GM21390 (cell line): Measurements from ENCODE around the gene IRF2BPL.

Experiments
- ATAC-seq: cut with Tn5 transposase; IDR thresholded peaks from one replicate; pipeline ENCODE4 v1.9.1; 2021; ENCODE audit not compliant: unreplicated experiment

Gene IRF2BPL

DNA sequence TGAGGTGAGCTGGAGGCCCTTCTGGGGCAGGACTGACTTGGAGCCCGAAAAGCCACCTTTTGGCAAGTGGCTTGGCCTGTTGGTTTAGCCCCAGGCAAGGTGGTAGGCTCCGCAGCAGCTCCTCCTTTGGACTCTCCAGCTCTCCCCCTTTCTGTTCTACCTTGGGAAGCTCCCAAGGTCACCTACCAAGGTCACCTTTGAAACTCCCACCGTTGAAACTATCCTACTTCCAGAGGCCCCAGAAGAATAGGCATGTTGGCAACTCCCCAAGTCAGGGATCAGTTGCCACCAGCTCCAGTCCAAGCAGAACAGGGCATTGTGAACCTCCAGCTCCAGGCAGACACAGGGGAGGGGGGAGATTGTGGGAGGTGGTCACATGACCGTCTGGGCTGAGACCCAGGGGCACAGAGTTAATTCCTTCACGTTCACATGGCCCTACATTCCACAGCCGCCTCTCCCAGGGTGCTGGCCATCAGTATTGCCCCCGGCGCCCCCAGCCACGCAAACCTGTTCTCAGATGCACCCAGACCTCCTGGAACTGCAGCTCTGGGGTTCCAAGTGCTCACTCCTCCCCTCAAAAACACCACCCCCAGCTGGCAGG lies 14.4 kb downstream of the IRF2BPL start:
- no peak for ATAC-seq

DNA sequence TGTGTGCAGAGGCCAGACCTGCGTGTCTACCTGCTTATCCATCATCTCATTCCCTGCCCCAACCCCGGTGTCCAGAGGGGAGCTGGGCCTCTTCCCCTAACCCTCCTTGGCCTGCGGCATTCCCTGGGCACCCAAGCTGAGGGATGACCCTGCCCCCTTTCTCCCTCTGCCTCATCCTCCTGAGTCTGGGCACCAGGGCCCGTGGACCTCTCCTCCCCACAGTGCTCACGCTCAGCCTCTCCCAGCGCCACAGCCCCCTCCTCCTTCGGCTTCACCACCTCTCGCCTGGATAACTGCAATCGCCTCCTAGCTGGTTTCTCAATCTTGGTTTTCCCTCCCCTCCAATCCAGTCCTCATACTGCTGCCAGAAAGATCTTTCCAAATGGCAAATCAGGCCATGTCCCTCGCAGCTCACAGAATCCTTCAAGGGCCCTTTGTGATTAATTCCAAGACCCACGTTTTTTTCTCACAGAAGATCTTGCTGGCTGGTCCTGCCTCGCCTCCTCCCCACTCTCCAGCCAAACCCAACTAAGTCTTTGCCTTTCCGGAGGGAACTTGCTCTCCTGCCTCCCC lies 16.2 kb downstream of the IRF2BPL start:
- no peak for ATAC-seq

DNA sequence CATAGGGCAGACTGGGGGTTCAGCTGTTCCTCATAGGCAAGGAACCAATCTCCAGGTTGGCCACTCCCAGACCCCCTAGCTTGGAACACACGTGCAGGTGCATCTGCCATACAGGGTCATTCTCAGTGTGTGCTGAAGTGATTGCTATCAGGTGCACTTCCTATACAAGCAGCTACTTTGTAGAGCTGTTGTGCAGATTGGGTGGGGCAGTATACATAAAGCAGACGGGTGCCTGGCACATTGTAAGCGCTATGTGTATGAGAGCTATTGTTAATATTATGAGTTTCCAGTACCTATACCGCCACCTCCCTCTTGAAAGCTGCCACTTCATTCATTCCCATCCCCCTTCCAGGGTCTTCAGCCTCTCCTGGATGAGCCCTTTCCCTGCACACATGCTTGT lies 17.3 kb downstream of the IRF2BPL start:
- no peak for ATAC-seq

DNA sequence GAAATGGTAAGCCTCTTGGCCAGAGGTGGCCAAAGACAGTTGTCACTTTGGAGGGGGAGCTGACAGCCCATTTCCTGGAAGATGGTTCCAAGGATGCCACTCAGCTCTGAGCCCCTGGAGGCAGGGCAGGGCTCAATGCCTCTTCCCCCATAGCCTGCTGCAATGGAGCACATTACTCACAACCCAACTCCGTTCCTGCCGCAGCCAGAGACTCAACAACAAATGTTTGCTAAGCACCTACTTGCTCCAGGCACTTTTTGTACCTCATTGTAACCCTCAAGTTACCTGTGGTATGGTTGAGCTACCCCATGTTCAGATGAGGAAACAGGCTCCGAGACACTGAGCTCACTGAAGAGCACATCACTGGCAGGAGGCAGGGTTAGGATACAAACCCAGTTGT lies 19.5 kb downstream of the IRF2BPL start:
- no peak for ATAC-seq

DNA sequence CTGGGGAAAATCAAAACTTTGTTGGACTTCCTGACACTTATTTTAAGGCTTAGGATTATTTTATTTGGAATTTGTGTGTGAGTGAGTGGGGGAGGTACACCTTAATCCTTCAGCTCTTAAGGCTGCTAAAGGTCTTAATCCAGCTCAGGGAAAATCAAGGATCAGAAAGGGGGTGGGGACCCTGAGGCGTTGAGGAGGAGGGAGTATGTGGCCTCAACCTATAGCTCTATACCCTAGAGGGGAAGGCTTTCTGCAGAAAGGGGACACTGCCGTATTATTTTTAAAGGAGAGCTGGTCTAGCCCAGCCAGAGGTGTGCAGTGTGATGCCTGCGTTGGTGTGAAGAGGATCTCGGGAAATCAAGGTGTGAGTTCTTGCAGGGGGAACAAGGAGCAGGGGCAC lies 20.0 kb downstream of the IRF2BPL start:
- no peak for ATAC-seq

DNA sequence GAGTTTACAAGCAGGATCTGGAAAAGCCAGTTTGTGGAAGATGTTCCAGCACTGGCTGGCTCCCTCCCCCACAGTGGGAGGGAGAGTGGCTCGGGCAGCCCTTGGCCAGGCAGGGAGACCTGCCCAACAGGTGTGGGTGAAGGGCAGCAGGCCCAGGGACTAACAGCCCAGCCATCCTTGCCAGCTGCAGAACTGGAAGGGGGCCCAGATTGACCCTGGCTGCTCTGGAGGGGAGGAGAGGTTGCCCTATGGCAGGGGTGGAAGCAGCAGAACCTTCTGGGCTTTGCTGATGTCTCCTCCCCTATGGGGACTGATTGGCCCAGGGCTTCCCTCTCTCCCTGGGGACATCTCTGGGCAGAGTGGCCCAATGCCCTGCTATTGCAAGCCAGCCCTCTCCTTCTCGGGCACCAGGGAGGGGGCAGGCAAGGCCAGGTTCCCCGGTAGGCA lies 20.5 kb downstream of the IRF2BPL start:
- ATAC-seq, result no peak

DNA sequence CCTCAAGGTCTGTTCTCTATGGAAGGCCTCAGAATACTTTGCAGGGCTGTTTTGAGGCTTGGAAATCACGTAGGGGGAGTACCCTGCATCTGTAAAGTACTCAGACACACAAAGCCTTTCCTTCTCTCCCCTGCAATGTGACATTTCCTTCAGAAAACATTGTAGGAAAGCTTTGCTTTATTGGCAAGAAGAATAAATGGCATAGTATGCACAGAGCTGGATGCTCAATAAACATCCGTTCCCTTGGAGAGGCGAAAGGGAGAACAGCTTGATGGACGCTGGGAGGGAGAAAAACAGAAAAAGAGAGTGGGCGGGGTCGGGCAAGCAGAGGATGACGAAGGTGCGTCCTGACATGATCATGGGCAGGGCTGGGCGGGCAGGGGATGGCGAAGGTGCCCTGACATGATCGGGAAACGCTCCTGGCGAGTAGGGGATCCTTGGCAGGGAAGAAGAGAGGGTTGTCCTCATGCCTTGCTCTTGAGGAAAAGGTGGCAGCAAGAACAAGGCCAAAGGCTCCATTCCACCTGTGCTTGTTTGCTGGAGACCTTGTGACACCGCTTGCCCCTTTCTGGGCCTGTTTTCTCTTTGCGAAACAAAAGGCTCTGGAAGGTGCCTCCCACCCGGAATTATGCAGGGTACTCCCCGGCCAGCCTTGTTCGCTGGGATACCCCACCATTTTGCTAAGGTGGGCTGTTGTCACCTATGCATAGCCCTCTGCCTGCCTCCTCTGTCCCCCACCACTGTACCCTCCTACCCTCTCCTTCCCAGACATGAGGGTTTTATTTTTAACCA lies 21.1 kb downstream of the IRF2BPL start:
- ATAC-seq, result no peak

DNA sequence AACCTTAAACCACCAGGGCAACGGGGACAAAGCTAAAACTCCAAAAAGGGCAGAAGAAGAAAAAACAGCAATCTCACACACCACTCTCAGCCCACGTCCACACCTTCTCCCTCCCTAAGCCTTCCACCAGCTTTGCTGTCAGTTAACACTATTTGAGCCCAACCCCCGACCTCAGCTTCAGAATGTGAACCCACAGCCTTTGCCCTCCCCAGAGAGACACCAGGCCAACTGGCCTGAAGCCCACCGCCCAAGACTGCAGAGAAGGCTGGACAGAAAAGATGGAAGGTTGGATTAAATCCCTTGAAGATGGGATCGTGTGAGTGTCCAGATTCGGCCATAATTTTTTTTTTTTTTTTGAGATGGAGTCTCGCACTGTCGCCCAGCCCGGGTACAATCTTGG lies 22.4 kb downstream of the IRF2BPL start:
- ATAC-seq, result no peak

DNA sequence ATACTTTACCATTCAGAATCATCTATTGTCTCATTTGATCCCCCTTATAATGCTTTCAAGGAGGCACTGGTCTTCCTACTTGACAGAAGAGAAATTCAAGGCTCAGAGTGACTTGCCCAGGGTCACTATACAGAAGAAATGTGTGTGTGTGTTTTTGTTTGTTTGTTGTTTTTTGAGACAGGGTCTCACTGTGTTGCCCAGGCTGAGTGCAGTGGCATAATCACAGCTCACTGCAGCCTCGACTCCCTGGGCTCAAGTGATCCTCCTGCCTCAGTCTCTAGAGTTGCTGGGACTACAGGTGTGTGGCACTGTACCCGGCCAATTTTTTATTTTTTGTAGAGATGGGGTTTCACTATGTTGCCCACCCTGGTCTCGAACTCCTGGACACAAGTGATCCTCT lies 22.9 kb downstream of the IRF2BPL start:
- ATAC-seq, result no peak

DNA sequence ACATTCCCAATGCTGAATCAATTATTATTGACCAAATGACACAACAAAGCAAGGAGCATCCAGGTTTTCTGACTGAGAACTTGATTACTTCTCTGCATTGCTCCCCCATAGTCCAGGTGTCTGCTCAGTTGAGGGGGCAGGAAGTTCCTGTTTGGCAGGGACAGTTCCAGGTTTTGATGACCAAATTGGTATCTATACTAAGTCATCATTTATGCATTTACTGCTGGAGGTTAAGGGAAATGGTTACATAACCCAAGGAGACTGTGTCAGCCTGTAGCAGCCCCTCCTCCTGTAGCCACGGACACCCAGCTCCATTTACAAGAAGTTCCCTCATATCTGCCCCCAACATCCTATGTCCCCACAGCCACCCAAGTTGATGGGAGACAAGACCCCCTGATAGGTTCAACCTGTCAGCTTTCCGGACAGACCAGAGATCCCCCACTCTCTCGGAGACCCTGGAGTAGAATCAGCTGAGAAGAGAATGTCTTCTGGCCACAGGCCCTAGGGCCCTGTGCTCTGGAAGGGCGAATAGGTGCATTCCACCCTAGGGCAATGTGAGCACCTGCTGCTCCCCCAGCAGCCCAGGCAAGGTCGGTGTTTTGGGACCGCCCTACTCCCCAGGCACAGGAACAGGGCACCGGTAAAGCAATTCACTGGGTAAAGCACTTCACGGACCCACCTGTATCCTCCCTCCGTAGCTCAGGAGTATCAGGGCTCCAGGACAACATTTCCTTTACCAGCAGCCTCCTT lies 23.6 kb downstream of the IRF2BPL start:
- no peak for ATAC-seq

DNA sequence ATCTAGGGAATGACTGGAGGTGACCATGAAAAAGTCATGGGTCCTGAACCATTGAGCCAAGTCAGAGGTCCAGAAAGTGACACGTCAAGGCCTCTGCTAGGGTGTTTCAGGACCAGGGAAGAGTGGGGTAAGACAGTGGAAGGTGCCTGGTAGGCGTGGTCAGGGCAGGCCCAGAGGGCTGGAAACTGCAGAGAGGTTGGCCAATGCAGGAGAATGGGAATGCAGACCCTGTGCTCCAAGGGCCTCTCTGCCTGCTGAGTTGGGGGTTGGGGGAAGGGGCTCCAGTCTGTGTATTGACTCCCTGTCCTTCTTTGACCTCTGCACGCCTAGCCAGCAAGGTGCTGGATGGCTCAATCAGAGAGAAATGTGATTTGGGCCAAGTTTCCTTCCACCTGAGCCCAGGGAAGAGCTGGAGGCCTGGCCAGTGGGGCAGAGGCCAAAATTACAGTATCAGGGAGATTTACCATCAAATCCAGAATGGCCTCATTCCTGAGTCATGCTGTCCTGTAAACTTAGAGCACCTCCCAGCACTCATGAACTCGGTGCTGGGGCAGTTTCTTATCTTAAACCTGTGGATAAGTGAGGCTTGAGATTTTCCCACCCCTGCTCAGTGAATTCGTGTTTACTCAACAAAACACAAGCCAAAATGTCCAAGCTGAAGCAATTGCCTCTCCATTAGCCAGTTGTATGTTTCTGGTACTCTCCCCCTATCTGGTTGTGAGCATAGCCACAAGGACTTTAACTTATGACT lies 24.4 kb downstream of the IRF2BPL start:
- ATAC-seq, result no peak

DNA sequence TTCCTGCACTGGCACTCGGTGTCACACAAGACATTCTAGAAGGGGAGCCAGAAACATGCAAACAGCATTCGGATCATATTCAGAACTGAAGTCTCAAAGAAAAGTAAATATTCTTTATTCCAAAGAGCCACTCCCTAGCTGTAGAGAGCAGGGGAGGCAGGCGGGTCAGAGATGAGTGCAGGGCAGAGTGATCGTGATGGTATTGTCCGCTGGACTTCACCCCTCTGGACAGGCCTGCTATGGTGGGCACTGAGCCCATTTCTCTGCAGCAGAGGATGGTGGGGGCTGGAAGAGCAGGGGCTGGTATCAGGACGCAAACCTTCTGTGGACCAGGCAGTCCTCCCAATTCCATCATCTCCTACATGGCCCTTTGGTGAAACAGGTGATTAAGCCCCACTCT lies 25.6 kb downstream of the IRF2BPL start:
- no peak for ATAC-seq

DNA sequence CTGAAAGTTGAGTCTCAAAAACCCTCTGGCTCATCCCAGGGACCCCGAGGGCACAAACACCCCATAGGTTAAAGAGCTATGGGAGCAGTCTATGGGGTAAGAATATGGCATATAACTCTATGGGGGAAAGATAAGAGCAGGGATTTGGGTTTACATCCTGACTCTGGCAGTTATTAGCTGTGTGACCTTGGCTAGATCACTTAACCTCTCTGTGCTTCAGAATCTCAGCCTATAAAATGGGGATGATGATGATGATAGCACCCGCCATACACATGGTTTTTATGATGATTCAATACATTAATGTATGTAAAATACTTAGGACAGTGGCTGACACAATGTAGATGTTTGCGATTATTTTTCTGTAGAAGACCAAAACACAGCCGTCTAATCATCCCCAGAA lies 26.2 kb downstream of the IRF2BPL start:
- no peak for ATAC-seq

DNA sequence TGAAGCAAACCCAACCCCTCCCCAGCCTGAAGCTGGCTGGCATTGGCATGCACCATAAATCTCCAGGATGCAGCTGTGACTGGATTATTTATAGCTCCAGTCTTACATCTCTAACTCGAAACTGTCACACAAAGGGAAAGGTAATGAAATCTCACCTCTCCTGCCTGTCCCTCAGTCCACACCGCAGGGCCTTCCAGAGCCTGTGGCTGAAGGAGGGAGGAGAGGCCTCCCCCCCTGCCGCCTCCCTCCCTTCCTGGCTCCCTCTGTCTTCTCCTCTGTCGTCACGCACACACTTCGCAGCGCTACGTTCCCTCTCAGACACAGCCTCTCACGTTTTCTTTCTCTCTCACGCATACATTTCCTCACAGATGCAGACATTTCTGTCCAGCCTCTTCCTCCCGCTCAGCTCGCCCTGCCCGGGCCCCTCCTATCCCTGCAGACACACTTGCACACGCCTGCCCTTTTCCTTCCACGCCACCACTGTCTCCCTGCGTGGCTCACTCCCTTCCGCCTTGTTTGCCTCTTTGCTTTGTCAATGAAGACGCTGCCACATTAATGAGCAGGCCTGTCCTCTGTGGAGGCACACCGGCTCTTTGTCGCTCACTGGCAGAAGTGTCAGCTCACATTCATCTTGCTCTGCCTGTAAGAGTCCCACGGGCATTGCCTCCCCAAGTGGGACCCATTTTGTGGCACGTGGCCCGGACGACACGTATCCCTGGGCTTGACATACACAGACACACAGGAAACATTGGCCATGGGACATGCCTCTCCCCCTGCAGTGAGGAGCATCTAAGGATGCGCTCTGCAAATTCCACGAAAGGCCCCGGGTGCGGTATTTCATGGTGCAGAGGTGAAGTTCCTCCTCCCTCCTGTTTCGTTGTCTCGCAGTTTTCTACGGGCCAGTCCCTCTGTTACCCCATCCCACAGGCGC lies 27.9 kb downstream of the IRF2BPL start:
- ATAC-seq, result peak; percentile 60

DNA sequence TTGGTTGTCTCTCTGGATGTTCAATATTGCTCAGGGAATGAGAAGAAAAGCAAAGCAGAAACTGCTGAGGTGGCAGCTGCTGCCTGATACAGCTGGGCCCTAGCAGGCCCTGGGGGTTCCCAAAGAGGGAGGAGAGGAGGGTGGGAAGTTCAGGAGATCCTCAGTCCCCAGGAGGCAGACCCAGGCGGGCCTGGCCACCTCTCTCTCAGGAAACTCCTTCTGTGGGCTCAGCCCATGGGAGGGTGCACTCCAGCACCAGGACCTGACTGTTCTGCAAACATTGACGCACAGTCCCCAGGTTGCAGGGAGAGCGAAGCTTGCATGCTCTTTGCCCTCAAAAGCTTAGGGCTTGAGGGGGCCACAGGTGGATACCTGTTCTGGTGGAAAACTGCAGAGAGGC lies 29.6 kb downstream of the IRF2BPL start:
- no peak for ATAC-seq

DNA sequence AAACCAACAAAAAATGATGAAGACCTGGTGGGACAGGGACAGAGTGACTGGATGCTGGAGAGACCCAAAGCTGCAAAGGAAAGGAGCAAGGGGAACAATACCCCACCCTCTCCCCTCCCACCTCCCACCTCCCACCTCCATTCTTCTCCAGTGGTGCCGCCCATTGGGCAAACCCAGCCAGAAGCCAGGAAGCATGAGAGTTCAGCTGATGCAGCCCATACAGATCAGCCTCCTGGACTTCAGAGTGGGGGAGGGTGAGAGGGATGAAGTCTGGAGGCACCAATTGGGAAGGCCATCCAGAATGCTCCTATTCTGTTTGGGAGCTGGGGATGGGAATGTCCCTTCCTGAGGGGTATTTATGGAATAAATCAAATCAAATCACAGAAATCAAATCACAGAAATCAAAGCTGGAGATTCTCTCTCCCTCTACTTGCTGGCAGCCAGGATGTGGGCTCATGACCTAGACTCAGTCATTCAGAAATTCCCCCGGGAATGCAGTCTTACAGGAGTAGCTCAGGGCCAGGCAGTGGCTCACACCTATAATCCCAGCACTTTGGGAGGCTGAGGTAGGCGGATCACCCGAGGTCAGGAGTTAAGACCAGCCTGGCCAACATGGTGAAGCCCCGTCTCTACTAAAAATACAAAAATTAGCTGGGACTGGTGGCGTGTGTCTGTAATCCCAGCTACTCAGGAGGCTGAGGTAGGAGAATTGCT lies 31.1 kb downstream of the IRF2BPL start:
- ATAC-seq, result no peak

DNA sequence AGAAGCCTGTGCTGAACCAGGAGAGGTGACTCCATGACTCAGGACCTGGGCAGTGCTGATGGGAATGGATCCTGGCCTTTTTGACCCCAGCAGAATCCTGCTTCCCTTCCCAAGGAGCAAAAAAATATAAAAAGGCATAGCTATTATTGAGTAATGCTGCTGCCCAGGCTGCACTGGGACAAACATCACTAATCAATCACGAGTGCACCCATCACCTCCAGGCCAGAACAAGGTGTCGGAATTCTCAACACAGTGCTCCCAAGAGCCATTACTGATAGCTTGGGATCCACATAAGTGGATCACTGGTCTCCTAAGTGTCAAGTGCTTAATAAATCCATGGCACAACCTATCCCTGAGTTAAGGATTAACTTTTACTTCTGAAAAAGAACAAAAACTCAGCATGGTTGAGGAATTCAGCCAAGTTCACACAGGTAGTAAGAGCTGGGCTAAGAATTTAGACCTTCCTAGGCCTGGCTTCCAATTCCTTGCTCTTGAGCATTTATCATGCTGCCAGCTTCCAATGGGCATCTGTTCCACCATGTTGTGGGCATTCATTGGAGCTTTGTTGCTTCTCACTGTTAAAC lies 31.9 kb downstream of the IRF2BPL start:
- no peak for ATAC-seq

DNA sequence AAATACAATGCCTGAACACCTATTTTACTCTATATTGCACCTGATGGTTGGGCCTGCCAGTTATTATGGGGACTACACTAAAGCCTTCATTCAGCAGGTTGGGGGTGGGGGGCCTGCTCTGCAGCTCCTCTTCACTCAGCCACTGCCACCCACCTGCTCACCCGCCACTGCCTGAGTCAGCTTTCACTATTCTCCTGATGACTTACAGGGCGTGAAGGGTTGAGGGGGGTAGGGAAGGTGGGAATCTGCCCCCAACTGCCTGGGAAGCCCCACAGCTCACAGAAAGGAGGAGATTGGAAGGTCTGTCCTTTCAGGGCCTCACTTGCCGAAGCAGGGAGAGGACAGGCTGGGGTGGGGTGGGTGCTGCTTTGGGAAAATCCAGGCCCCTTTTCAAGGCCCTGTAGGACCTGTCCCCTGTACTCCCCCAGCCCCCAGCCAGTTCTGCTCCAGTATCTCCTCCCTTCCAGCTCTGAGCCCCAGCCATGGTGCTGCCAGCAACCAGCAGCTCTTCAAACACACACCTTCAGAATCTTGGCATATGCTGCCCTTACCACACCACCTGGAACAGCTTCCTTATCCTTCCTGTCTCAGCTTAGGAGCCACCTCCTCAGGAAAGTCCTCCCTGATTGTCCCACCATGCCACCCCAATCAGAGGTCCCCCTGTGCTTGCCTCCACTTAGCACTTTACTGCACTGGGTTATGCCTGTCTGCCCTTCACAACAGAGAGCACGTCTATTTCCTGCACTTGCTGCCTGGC lies 33.1 kb downstream of the IRF2BPL start:
- no peak for ATAC-seq
